HCT116 (cell line): ENCODE results near the gene TRDMT1. TPM values are rescaled to one million over a fixed set of nuclear protein-coding genes. Genes with fewer than 3 reads are reported as not detected.

Source experiments
- ATAC-seq: fragments of 200-7000 bp; cut with Tn5 transposase; 2 replicates; pipeline ENCODE4 v1.9.1; 2020; ENCODE audit warnings: mild to moderate bottlenecking, moderate library complexity
- BruUV-seq: library from RNA; stranded (reverse); fragments of 400-500 nt; replicated peaks from 2 replicates; lab custom pipeline; 2021; lab: Mats Ljungman, UMichigan
- CTCF ChIA-PET: fragments of 300-600 bp; sonication (Branson Sonifier 250); formaldehyde crosslinking; loops from one replicate; lab custom pipeline; 2021; ENCODE audit warnings: antibody characterized with exemption; lab: Charles Lee
- POLR2A ChIA-PET: fragments of 300-600, 350-600 bp; sonication (Branson Sonifier 250); formaldehyde crosslinking; loops from one replicate; lab custom pipeline; 2021; ENCODE audit warnings: antibody characterized with exemption; lab: Charles Lee
- RAD21 ChIA-PET, 2 experiments: fragments of 300-600 bp; sonication (Branson Sonifier 250); formaldehyde crosslinking; loops; one replicate each; lab custom pipeline; 2023; ENCODE audit warnings: low total read pairs in 2 of 2; ENCODE audit not compliant: uncharacterized antibody in 2 of 2, unreplicated experiment in 2 of 2, low non-redundant PET in 1 of 2; lab: Charles Lee
- DNase-seq: peaks from one replicate; pipeline ENCODE4 v3.0.0-alpha.2; 2010; ENCODE audit warnings: low read depth, low spot score
- H2AFZ ChIP-seq: fragments of 200-600 bp; shearing (Covaris generic), sonication (generic); 2 replicates; pipeline ENCODE4 v1.6.1; 2017; ENCODE audit warnings: low read depth, mixed run types, mixed read lengths, antibody characterized with exemption, low read length; ENCODE audit not compliant: poor library complexity, severe bottlenecking
- H3K27ac ChIP-seq: 2 replicates; pipeline ENCODE4 v1.5.1; 2012; ENCODE audit warnings: low read depth, low read length
- H3K27me3 ChIP-seq: fragments of 200-600 bp; sonication (generic); 2 replicates; pipeline ENCODE4 v1.6.1; 2016; ENCODE audit warnings: mixed run types, low read length, mixed read lengths; ENCODE audit not compliant: insufficient read depth
- H3K36me3 ChIP-seq, 2 experiments: fragments of 200-500 bp in 1 of 2; fragments of 200-600 bp in 1 of 2; sonication (Bioruptor generic) in 1 of 2; sonication (generic) in 1 of 2; 2 replicates each; pipeline versions ENCODE4 v1.5.1 to v1.6.1; 2014 to 2016; ENCODE audit warnings: low read length in 2 of 2, inconsistent platforms in 1 of 2, mixed read lengths in 1 of 2, mixed run types in 1 of 2; ENCODE audit not compliant: insufficient read depth in 2 of 2, control insufficient read depth in 1 of 2
- H3K4me1 ChIP-seq, 2 experiments: fragments of 200-600 bp in 1 of 2; sonication (generic) in 1 of 2; 2 replicates each; pipeline versions ENCODE4 v1.5.1 to v1.6.1; 2012 to 2017; ENCODE audit warnings: low read length in 2 of 2, inconsistent platforms in 1 of 2, mild to moderate bottlenecking in 1 of 2, mixed read lengths in 1 of 2, mixed run types in 1 of 2, moderate library complexity in 1 of 2; ENCODE audit not compliant: insufficient read depth in 2 of 2, control insufficient read depth in 1 of 2
- H3K4me2 ChIP-seq: fragments of 200-600 bp; sonication (generic); 2 replicates; pipeline ENCODE4 v1.6.1; 2017; ENCODE audit warnings: mixed run types, low read length, mixed read lengths
- H3K4me3 ChIP-seq, 2 experiments: fragments of 200-600 bp in 1 of 2; sonication (generic) in 1 of 2; replicated peaks in 1 of 2; 2 replicates each; pipeline ENCODE4 v1.5.1; 2011 to 2016; ENCODE audit warnings: low read length in 2 of 2, control low read depth in 1 of 2, low read depth in 1 of 2, mild to moderate bottlenecking in 1 of 2, mixed read lengths in 1 of 2, mixed run types in 1 of 2
- H3K79me2 ChIP-seq: fragments of 200-600 bp; sonication (generic); 2 replicates; pipeline ENCODE4 v1.6.1; 2017; ENCODE audit warnings: mild to moderate bottlenecking, mixed run types, low read length, moderate library complexity, mixed read lengths; ENCODE audit not compliant: insufficient read depth
- H3K9ac ChIP-seq: fragments of 200-600 bp; sonication (generic); 2 replicates; pipeline ENCODE4 v1.6.1; 2016; ENCODE audit warnings: low read length, mixed read lengths
- H3K9me2 ChIP-seq: fragments of 200-600 bp; sonication (generic), shearing (Covaris generic); 2 replicates; pipeline ENCODE4 v1.6.1; 2017; ENCODE audit warnings: mixed run types, mild to moderate bottlenecking, moderate library complexity; ENCODE audit not compliant: insufficient read depth
- H3K9me3 ChIP-seq, 2 experiments: fragments of 200-500 bp in 1 of 2; fragments of 200-600 bp in 1 of 2; sonication (Bioruptor generic) in 1 of 2; sonication (generic) in 1 of 2; 2 replicates each; pipeline ENCODE4 v1.6.1; 2014 to 2017; ENCODE audit warnings: low read length in 2 of 2, mixed read lengths in 2 of 2, inconsistent platforms in 1 of 2, low read depth in 1 of 2, mild to moderate bottlenecking in 1 of 2, mixed run types in 1 of 2, moderate library complexity in 1 of 2; ENCODE audit not compliant: control insufficient read depth in 1 of 2, insufficient read depth in 1 of 2
- H4K20me1 ChIP-seq: fragments of 200-600 bp; sonication (generic), shearing (Covaris generic); 2 replicates; pipeline ENCODE4 v1.6.1; 2017; ENCODE audit warnings: mixed run types, mild to moderate bottlenecking, moderate library complexity; ENCODE audit not compliant: insufficient read depth
- CBX3 ChIP-seq: IDR thresholded peaks from 2 replicates; pipeline ENCODE4 v1.6.1; 2012; ENCODE audit warnings: low read depth
- CEBPB ChIP-seq: IDR thresholded peaks from 2 replicates; pipeline ENCODE4 v1.6.1; 2012; ENCODE audit warnings: low read depth
- EGR1 ChIP-seq: IDR thresholded peaks from 2 replicates; pipeline ENCODE4 v1.6.1; 2012; ENCODE audit warnings: low read depth
- ELF1 ChIP-seq: IDR thresholded peaks from 2 replicates; pipeline ENCODE4 v1.6.1; 2012; ENCODE audit warnings: low read depth, borderline replicate concordance
- EZH2 ChIP-seq: fragments of 200-600 bp; sonication (generic); IDR thresholded peaks from 2 replicates; pipeline ENCODE4 v1.6.1; 2017; ENCODE audit warnings: antibody characterized with exemption, mixed run types
- FOSL1 ChIP-seq: IDR thresholded peaks from 2 replicates; pipeline ENCODE4 v1.6.1; 2012; ENCODE audit warnings: low read depth
- POLR2A ChIP-seq: IDR thresholded peaks from 2 replicates; pipeline ENCODE4 v1.7.0; 2011; ENCODE audit warnings: borderline replicate concordance; ENCODE audit not compliant: insufficient read depth, insufficient read length; ENCODE audit errors: extremely low read depth
- POLR2AphosphoS5 ChIP-seq: IDR thresholded peaks from 2 replicates; pipeline ENCODE4 v1.6.1; 2011; ENCODE audit warnings: mild to moderate bottlenecking, low read depth, low read length, moderate library complexity
- SIN3A ChIP-seq: IDR thresholded peaks from 2 replicates; pipeline ENCODE4 v1.6.1; 2012; ENCODE audit warnings: low read depth
- SP1 ChIP-seq: IDR thresholded peaks from 2 replicates; pipeline ENCODE4 v1.6.1; 2012; ENCODE audit warnings: low read depth
- SRF ChIP-seq: IDR thresholded peaks from 2 replicates; pipeline ENCODE4 v1.6.1; 2012; ENCODE audit warnings: low read depth
- YY1 ChIP-seq: IDR thresholded peaks from 2 replicates; pipeline ENCODE4 v1.6.1; 2011; ENCODE audit warnings: low read length, low read depth, moderate library complexity, mild to moderate bottlenecking; ENCODE audit not compliant: insufficient replicate concordance; ENCODE audit errors: extremely low read depth
- ZNF274 ChIP-seq: fragments of 200-500 bp; sonication (Bioruptor generic); IDR thresholded peaks from 2 replicates; pipeline ENCODE4 v1.6.1; 2014; ENCODE audit warnings: mild to moderate bottlenecking, low read depth, low read length, inconsistent platforms
- intact Hi-C: fragments of 100-400 bp; cut with micrococcal nuclease; formaldehyde crosslinking; loops from 2 replicates; pipeline ENCODE4 v1.10.0; 2022
- total RNA-seq: library from RNA; stranded (reverse); gene quantifications from one replicate; pipeline ENCODE4 v1.2.1, GENCODE V29; 2021; ENCODE audit not compliant: unreplicated experiment
- TF ChIP-seq, protein P1 (sequence below): IDR thresholded peaks from 2 replicates; pipeline ENCODE4 v1.6.1; 2011; ENCODE audit warnings: mild to moderate bottlenecking, low read length, moderate library complexity; ENCODE audit not compliant: insufficient replicate concordance; ENCODE audit errors: extremely low read depth
- TF ChIP-seq, protein P2 (sequence below), 3 experiments: fragments of 200-600 bp in 1 of 3; sonication (generic) in 1 of 3; IDR thresholded peaks in 2 of 3; conservative IDR thresholded peaks in 1 of 3; 2 replicates each; pipeline ENCODE4 v1.5.1; 2012 to 2017; ENCODE audit warnings: low read depth in 2 of 3, low read length in 2 of 3, antibody characterized with exemption in 1 of 3, borderline replicate concordance in 1 of 3, control low read depth in 1 of 3, mild to moderate bottlenecking in 1 of 3, mixed read lengths in 1 of 3, mixed run types in 1 of 3, moderate library complexity in 1 of 3; ENCODE audit not compliant: insufficient read depth in 1 of 3

TRDMT1 gene
- total RNA-seq, 1 experiment from 2014 or later, result 8.6 TPM

DNA sequence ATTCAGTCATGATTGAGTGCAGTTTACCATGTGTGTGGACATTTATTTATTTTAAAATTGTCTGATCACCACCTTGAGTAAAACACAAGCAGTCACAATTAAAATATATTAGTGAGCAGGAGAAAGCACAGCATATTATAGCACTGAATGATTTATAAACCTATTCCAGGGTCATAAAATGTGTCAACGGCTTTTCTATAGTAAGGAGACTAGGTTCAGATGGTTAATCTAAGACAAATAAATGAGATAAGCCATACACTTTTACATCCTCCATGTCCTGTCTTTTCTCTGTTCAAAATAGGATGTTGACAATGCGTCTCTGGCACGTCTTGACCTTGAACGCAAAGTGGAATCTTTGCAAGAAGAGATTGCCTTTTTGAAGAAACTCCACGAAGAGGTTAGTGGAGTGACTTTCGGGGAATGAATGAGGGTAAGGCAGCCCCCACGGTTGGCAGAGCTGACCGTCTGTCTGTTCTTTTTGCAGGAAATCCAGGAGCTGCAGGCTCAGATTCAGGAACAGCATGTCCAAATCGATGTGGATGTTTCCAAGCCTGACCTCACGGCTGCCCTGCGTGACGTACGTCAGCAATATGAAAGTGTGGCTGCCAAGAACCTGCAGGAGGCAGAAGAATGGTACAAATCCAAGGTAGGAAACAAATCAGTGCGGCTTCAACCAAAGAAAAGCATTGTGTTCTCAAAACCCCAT, 32.0 kb upstream of the TRDMT1 start:
- H3K4me2 ChIP-seq, result no peak overlapping the region
- no peaks in the 10 kb centered on the region for H3K9me3 ChIP-seq
- ChIA-PET POLR2A (no interaction called here), RAD21 (no interaction called here), CTCF (no interaction called here)
- H4K20me1 ChIP-seq, result no peaks in the 10 kb centered on the region
- DNase-seq, result no peak
- BruUV-seq, result no TSS peak
- H3K27ac ChIP-seq, result no peak overlapping the region
- peaks cover 17 to 25% of the 10 kb centered on the region in 2 experiments for H3K4me1 ChIP-seq
- ATAC-seq, result no peak
- intact Hi-C loops, result loop anchor here (10.0 kb wide), 1 partner anchor 169 kb away; no protein-coding TSS in a partner anchor
- H3K9me2 ChIP-seq, result no peaks in the 10 kb centered on the region
- H3K4me3 ChIP-seq, result no peak overlapping the region
- TF ChIP-seq CBX3, result no peak
- TF ChIP-seq ZNF274, result no peak
- no peaks in the 10 kb centered on the region for H3K79me2 ChIP-seq
- no peak overlapping the region for H3K9ac ChIP-seq
- H3K27me3 ChIP-seq, result no peaks in the 10 kb centered on the region
- H2AFZ ChIP-seq, result no peak overlapping the region
- H3K36me3 ChIP-seq, result no peaks in the 10 kb centered on the region

DNA sequence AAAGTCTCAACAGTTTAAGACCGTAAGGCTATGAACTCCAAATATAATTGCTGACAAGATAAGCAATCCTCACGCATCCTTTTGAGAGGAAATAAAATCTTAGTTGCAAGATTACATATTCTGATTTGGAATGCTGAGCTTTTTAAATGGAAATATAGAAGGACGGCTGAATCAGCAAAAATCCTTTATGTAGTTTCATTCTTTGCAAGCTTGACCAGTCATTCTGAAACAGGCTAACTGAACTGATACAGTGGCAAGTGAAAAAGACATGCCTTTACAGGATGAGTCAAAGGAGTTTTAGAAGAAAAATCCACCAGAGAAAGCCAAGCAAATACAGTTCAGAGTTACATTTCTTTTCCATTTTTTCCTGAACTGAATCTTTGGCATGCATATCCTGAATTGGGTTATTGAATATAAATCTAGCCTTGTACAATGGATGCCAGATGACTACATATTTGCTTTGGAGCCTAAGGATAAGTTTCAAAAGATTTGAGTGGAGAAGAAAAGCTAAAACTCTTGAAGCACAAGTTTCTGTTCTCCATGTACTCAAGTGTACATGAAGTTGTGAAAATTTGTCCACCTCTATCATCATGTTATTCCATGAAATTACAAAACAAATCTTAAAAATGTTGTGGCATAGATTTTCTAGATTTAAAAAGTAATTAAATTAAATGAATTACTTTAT, 30.9 kb upstream of the TRDMT1 start:
- no peak for DNase-seq
- intact Hi-C loops, result loop anchor here (10.0 kb wide), 1 partner anchor 168 kb away; no protein-coding TSS in a partner anchor
- TF ChIP-seq, protein P1, sequence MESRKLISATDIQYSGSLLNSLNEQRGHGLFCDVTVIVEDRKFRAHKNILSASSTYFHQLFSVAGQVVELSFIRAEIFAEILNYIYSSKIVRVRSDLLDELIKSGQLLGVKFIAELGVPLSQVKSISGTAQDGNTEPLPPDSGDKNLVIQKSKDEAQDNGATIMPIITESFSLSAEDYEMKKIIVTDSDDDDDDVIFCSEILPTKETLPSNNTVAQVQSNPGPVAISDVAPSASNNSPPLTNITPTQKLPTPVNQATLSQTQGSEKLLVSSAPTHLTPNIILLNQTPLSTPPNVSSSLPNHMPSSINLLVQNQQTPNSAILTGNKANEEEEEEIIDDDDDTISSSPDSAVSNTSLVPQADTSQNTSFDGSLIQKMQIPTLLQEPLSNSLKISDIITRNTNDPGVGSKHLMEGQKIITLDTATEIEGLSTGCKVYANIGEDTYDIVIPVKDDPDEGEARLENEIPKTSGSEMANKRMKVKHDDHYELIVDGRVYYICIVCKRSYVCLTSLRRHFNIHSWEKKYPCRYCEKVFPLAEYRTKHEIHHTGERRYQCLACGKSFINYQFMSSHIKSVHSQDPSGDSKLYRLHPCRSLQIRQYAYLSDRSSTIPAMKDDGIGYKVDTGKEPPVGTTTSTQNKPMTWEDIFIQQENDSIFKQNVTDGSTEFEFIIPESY, result no peak
- TF ChIP-seq POLR2AphosphoS5, result no peak
- no peak for TF ChIP-seq EGR1
- no peak for TF ChIP-seq ZNF274
- TF ChIP-seq CEBPB, result no peak
- TF ChIP-seq, protein P2, sequence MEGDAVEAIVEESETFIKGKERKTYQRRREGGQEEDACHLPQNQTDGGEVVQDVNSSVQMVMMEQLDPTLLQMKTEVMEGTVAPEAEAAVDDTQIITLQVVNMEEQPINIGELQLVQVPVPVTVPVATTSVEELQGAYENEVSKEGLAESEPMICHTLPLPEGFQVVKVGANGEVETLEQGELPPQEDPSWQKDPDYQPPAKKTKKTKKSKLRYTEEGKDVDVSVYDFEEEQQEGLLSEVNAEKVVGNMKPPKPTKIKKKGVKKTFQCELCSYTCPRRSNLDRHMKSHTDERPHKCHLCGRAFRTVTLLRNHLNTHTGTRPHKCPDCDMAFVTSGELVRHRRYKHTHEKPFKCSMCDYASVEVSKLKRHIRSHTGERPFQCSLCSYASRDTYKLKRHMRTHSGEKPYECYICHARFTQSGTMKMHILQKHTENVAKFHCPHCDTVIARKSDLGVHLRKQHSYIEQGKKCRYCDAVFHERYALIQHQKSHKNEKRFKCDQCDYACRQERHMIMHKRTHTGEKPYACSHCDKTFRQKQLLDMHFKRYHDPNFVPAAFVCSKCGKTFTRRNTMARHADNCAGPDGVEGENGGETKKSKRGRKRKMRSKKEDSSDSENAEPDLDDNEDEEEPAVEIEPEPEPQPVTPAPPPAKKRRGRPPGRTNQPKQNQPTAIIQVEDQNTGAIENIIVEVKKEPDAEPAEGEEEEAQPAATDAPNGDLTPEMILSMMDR (IDR thresholded peaks at IDR 0.05 in 2 of 3, conservative IDR thresholded peaks at IDR 0.05 in 1 of 3; ENCODE audit: borderline replicate concordance in 1 of 3, insufficient read depth in 1 of 3, low read depth in 2 of 3, low read length in 2 of 3), result no peak
- TF ChIP-seq SIN3A, result no peak
- TF ChIP-seq YY1, result no peak
- no peak for TF ChIP-seq SP1
- no peak for TF ChIP-seq FOSL1
- TF ChIP-seq POLR2A, result no peak
- TF ChIP-seq EZH2, result no peak
- TF ChIP-seq CBX3, result no peak
- TF ChIP-seq ELF1, result no peak
- no peak for TF ChIP-seq SRF

More for the DNA sequence above, 30.9 kb upstream of the TRDMT1 start:
- Histone ChIP-seq H3K27ac (no peak overlapping the region), H4K20me1 (no peaks in the 10 kb centered on the region), H3K9me2 (no peaks in the 10 kb centered on the region), H3K9ac (no peak overlapping the region), H2AFZ (no peak overlapping the region), H3K4me2 (no peak overlapping the region), H3K4me1 (peaks cover 26 to 35% of the 10 kb centered on the region in 2 experiments), H3K9me3 (no peaks in the 10 kb centered on the region), H3K79me2 (no peaks in the 10 kb centered on the region), H3K4me3 (no peak overlapping the region), H3K27me3 (peaks cover 7% of the 10 kb centered on the region), H3K36me3 (no peaks in the 10 kb centered on the region)
- POLR2A ChIA-PET, result interaction anchor here (5.0 kb wide), 1 partner anchor 340 kb away, joined by 25 read pairs; no protein-coding TSS in a partner anchor
- CTCF ChIA-PET, result no interaction called here
- RAD21 ChIA-PET, result no interaction called here
- no peak for ATAC-seq
- BruUV-seq, result no TSS peak
